Sigmoid colon (tissue), 7 donors: ENCODE measurements around the gene UBFD1. TPM values are rescaled to one million over a fixed set of nuclear protein-coding genes. Genes with fewer than 3 reads are reported as not detected.
"Not testable (repeated sequence)": the region's sequence is repeated elsewhere in the genome, so short reads cannot be mapped to it uniquely, and the experiment has no call there.

Experiments used
- DNase-seq: peaks from one replicate; pipeline ENCODE4 v3.0.0-alpha.2; 2019
- H3K27ac ChIP-seq, 4 donors: fragments of 200-600 bp; sonication (generic); one replicate each; pipeline ENCODE4 v1.5.1; 2016 to 2019; ENCODE audit warnings: mild to moderate bottlenecking in 1 of 4
- H3K27me3 ChIP-seq, 3 donors: fragments of 200-600 bp; sonication (generic); one replicate each; pipeline ENCODE4 v1.5.1; 2019; ENCODE audit warnings: mild to moderate bottlenecking in 1 of 3
- H3K36me3 ChIP-seq, 4 donors: fragments of 200-600 bp; sonication (generic); one replicate each; pipeline ENCODE4 v1.5.1; 2016 to 2019
- H3K4me1 ChIP-seq, 4 donors: fragments of 200-600 bp; sonication (generic); one replicate each; pipeline ENCODE4 v1.5.1; 2017 to 2019
- H3K4me3 ChIP-seq, 4 donors: fragments of 200-600 bp; sonication (generic); one replicate each; pipeline ENCODE4 v1.5.1; 2017 to 2019; ENCODE audit warnings: mild to moderate bottlenecking in 2 of 4, moderate library complexity in 1 of 4
- H3K9me3 ChIP-seq, 4 donors: fragments of 200-600 bp in 3 of 4; sonication (generic) in 3 of 4; one replicate each; pipeline versions ENCODE4 v1.5.1 to v1.6.1; 2013 to 2019
- CTCF ChIP-seq, 4 experiments: fragments of 450-650 bp in 3 of 4; fragments of 200-600 bp in 1 of 4; IDR thresholded peaks; one replicate each; pipeline ENCODE4 v1.5.1; 2016 to 2019; ENCODE audit warnings: antibody characterized with exemption in 4 of 4, mild to moderate bottlenecking in 3 of 4, moderate library complexity in 2 of 4
- EP300 ChIP-seq, 4 donors: sonication (generic); formaldehyde crosslinking; IDR thresholded peaks; one replicate each; pipeline ENCODE4 v1.6.1; 2017; ENCODE audit warnings: antibody characterized with exemption in 4 of 4
- POLR2A ChIP-seq, 2 donors: fragments of 450-650 bp; IDR thresholded peaks; one replicate each; pipeline ENCODE4 v1.6.1; 2016; ENCODE audit warnings: antibody characterized with exemption in 2 of 2, mild to moderate bottlenecking in 2 of 2, moderate library complexity in 2 of 2
- POLR2AphosphoS5 ChIP-seq, 4 donors: sonication (generic); formaldehyde crosslinking; IDR thresholded peaks; one replicate each; pipeline ENCODE4 v1.6.1; 2017; ENCODE audit warnings: antibody characterized with exemption in 4 of 4
- WGBS, 2 donors: extraction: QIAGEN DNeasy Blood & Tissue Kit; methylation state at CpG; one replicate each; pipeline ENCODE4 v1.1.7; 2013; 5-methylcytosine and 5-hydroxymethylcytosine counted together
- intact Hi-C: fragments of 100-400 bp; cut with DNase I; formaldehyde crosslinking; loops from one replicate; pipeline ENCODE4 v1.15.1; 2023
- polyA plus RNA-seq, 3 donors: library from polyadenylated mRNA; stranded (reverse); fragments of 200-250 nt; gene quantifications; one replicate each; pipeline ENCODE4 v1.2.3, GENCODE V29; 2013
- total RNA-seq, 4 donors: library from RNA; depleted of rRNA; stranded (reverse); fragments of >200 nt; gene quantifications; one replicate each; pipeline ENCODE4 v1.1.0, GENCODE V29; 2016
- donor health status: healthy with polysubstance abuse.
- donor health status: Bipolar disorder and iron deficiency.
- donor health status: healthy.

Gene UBFD1
- total and polyA plus RNA-seq, 7 donors, result 8.1 to 101 (median 45.1) TPM

DNA sequence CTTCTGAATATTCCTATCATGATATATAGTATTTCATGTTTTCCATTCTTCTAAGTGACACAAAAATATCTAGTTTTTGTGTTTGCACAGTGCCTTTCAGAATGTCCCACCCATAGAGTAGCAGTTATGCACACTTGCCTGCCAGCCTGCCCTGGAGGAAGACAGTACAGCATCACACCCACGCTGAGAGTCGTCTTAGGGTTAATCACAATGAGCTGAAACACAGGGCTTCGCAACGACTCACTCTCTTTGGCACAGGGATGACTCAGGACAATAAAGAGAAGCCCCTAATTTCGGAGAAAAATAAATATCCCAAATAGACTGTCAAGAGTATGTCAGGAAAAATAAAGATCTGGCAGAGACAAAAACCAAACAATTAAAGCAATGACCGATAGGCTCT, 50.2 kb downstream of the UBFD1 start:
- TF ChIP-seq POLR2A (IDR thresholded peaks at IDR 0.05) (no peak), POLR2AphosphoS5 (IDR thresholded peaks at IDR 0.05) (no peak)
- peaks cover 4 to 84% (median 8%) of the 10 kb centered on the region in 4 donors for H3K36me3 ChIP-seq
- H3K27me3 ChIP-seq, result no peaks in the 10 kb centered on the region
- H3K27ac ChIP-seq, result no peak overlapping the region
- no peak overlapping the region for H3K4me3 ChIP-seq
- peak; percentile 10 for DNase-seq
- no peaks in the 10 kb centered on the region for H3K9me3 ChIP-seq
- 88 to 89% methylated on average over 6 of the region's 6 CpGs for WGBS, 2 donors
- intact Hi-C loops, result no loop called here
- no peaks in the 10 kb centered on the region for H3K4me1 ChIP-seq

GRCh38 chr16:23608194-23608593, 50.7 kb downstream of the UBFD1 start:
- no peaks in the 10 kb centered on the region for H3K27me3 ChIP-seq
- no peak for TF ChIP-seq POLR2AphosphoS5 (IDR thresholded peaks at IDR 0.05)
- no peak for TF ChIP-seq EP300 (IDR thresholded peaks at IDR 0.05)
- intact Hi-C loops, result no loop called here
- H3K36me3 ChIP-seq, result peaks cover 4 to 84% (median 9%) of the 10 kb centered on the region in 4 donors
- no peaks in the 10 kb centered on the region for H3K9me3 ChIP-seq
- WGBS, 2 donors, result 86 to 92% methylated on average over 4 of the region's 4 CpGs
- no peak overlapping the region for H3K27ac ChIP-seq
- no peaks in the 10 kb centered on the region for H3K4me1 ChIP-seq
- DNase-seq, result no peak
- H3K4me3 ChIP-seq, result no peak overlapping the region

DNA sequence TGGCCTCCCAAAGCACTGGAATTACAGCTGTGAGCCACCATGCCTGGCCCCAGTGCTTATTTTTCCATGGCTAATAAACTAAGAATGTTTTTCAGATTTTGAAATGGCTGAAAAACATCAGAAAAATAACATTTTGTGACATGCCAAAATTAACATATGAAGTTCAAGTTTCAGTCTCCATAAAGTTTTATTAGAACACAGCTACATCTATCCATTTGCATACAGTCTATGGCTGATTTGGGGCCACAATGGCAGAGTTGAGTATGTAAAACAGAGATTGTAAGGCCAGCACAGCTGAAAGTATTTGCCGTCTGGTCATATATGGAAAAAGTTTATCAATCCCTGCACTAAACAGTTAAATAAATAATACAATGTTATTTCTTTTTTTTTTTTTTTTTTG, 52.4 kb downstream of the UBFD1 start:
- DNase-seq, result no peak
- intact Hi-C loops, result no loop called here
- Histone ChIP-seq H3K9me3 (no peaks in the 10 kb centered on the region), H3K27ac (no peak overlapping the region), H3K36me3 (peaks cover 3 to 82% (median 7%) of the 10 kb centered on the region in 4 donors), H3K27me3 (no peaks in the 10 kb centered on the region), H3K4me3 (no peak overlapping the region), H3K4me1 (no peaks in the 10 kb centered on the region)
- 96 to 98% methylated on average over 1 of the region's 1 CpG for WGBS, 2 donors
- TF ChIP-seq CTCF (IDR thresholded peaks at IDR 0.05) (no peak), POLR2A (IDR thresholded peaks at IDR 0.05) (no peak), EP300 (IDR thresholded peaks at IDR 0.05) (no peak), POLR2AphosphoS5 (IDR thresholded peaks at IDR 0.05) (no peak)

- H3K27ac ChIP-seq, DNase-seq, intact Hi-C loops, H3K4me1 ChIP-seq, H3K27me3 ChIP-seq, H3K4me3 ChIP-seq, H3K9me3 ChIP-seq: not testable (repeated sequence)
- WGBS, 2 donors, result 97 to 99% methylated on average over 6 of the region's 6 CpGs
- H3K36me3 ChIP-seq, result peaks cover 0 to 83% (median 6%) of the 10 kb centered on the region in 4 donors
These were observed 53.4 kb downstream of the UBFD1 start for GRCh38 chr16:23610905-23611304.

DNA sequence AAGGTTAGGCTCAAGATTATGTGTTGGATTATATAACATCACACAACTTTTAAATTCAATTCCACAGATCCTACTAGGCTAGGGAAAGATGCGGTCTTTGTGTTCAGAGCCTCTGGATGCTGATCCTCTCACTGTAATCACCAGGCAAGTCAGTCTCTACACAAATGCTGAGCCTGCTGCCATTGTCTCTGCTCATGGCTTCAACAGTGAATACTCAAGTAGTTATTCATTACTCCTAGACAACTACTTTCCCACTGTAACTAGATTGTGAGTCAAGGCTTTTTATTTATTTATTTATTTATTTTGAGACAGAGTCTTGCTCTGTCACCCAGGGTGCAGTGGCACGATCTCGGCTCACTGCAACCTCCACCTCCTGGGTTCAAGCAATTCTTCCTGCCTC, 54.4 kb downstream of the UBFD1 start:
- peaks cover 0 to 82% (median 6%) of the 10 kb centered on the region in 4 donors for H3K36me3 ChIP-seq
- H3K9me3 ChIP-seq, result no peaks in the 10 kb centered on the region
- no peak for DNase-seq
- no peaks in the 10 kb centered on the region for H3K4me1 ChIP-seq
- no peak overlapping the region for H3K27ac ChIP-seq
- intact Hi-C loops, result no loop called here
- TF ChIP-seq CTCF (IDR thresholded peaks at IDR 0.05) (no peak), POLR2AphosphoS5 (IDR thresholded peaks at IDR 0.05) (no peak), POLR2A (IDR thresholded peaks at IDR 0.05) (no peak), EP300 (IDR thresholded peaks at IDR 0.05) (no peak)
- WGBS, 2 donors, result 97 to 99% methylated on average over 3 of the region's 3 CpGs
- H3K4me3 ChIP-seq, result no peak overlapping the region
- H3K27me3 ChIP-seq, result no peaks in the 10 kb centered on the region

DNA sequence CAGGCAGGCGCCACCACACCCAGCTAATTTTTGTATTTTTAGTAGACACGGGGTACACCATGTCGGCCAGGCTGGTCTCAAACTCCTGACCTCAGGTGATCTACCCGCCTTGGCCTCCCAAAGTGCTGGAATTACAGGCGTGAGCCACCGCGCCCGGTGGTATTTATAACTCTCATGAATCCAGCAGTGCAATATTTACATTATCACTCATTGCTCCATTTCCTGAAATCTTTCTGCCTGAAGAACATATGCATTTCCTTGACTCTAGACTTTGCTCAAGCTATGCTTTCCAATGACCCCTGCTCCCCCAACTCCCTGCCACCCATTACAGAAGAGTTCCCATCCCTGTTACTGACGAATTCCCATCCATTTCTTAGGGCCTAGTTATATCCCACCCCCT, 58.3 kb downstream of the UBFD1 start:
- peaks cover 3 to 85% (median 12%) of the 10 kb centered on the region in 4 donors for H3K36me3 ChIP-seq
- H3K4me1 ChIP-seq, result no peaks in the 10 kb centered on the region
- no peak for TF ChIP-seq CTCF (IDR thresholded peaks at IDR 0.05)
- H3K9me3 ChIP-seq, result no peaks in the 10 kb centered on the region
- intact Hi-C loops, result no loop called here
- H3K27me3 ChIP-seq, result no peaks in the 10 kb centered on the region
- no peak overlapping the region for H3K27ac ChIP-seq
- no peak overlapping the region for H3K4me3 ChIP-seq
- DNase-seq, result no peak
- 48 to 85% methylated on average over 9 of the region's 9 CpGs for WGBS, 2 donors

Other genes with a start within 250 kb of the UBFD1 start
- gene COG7, start 104.5 kb upstream of the UBFD1 start, total RNA-seq, result 10 to 100 TPM; 12.0 to 25.5 (median 13.9) TPM
- 10 to 100 TPM; 17.4 to 26.0 (median 19.4) TPM for gene COG7, start 104.5 kb upstream of the UBFD1 start, polyA plus RNA-seq
- 10 to 100 TPM; 29.1 to 55.7 (median 34.7) TPM for gene GGA2, start 47.2 kb upstream of the UBFD1 start, total RNA-seq
- gene GGA2, start 47.2 kb upstream of the UBFD1 start, polyA plus RNA-seq, result 10 to 100 TPM; 13.2 to 36.1 (median 15.3) TPM
- 10 to 100 TPM in 2 of 4 donors, 1 to 10 TPM in 2; 7.5 to 18.3 (median 11.2) TPM for gene EARS2, start 377 bp upstream of the UBFD1 start, total RNA-seq
- gene EARS2, start 377 bp upstream of the UBFD1 start, polyA plus RNA-seq, result 10 to 100 TPM in 1 of 3 donors, 1 to 10 TPM in 2; 6.6 to 19.4 (median 7.9) TPM
- gene NDUFAB1, start 38.6 kb downstream of the UBFD1 start, total RNA-seq, result 100 to 1,000 TPM; 101 to 179 (median 159) TPM
- 100 to 1,000 TPM; 283 to 398 (median 297) TPM for gene NDUFAB1, start 38.6 kb downstream of the UBFD1 start, polyA plus RNA-seq
- gene PALB2, start 83.6 kb downstream of the UBFD1 start, total RNA-seq, result 10 to 100 TPM in 2 of 4 donors, 1 to 10 TPM in 2; 7.5 to 11.2 (median 9.4) TPM
- 1 to 10 TPM; 7.2 to 8.7 (median 7.4) TPM for gene PALB2, start 83.6 kb downstream of the UBFD1 start, polyA plus RNA-seq
- gene DCTN5, start 83.7 kb downstream of the UBFD1 start, total RNA-seq, result 10 to 100 TPM; 24.1 to 41.4 (median 34.1) TPM
- 10 to 100 TPM; 13.2 to 31.0 (median 28.4) TPM for gene DCTN5, start 83.7 kb downstream of the UBFD1 start, polyA plus RNA-seq
- 1 to 10 TPM in 3 of 4 donors, under 1 TPM in 1; 0.82 to 5.2 (median 3.0) TPM for gene PLK1, start 121.2 kb downstream of the UBFD1 start, total RNA-seq
- 10 to 100 TPM in 1 of 3 donors, 1 to 10 TPM in 2; 2.4 to 37.0 (median 9.0) TPM for gene PLK1, start 121.2 kb downstream of the UBFD1 start, polyA plus RNA-seq
- 1 to 10 TPM in 1 of 4 donors, under 1 TPM in 1, not detected in 2; 0.36 to 1.9 TPM for gene ERN2, start 155.5 kb downstream of the UBFD1 start, total RNA-seq
- 100 to 1,000 TPM in 1 of 3 donors, 10 to 100 TPM in 2; 19.9 to 123 (median 33.0) TPM for gene ERN2, start 155.5 kb downstream of the UBFD1 start, polyA plus RNA-seq
- under 1 TPM in 1 of 4 donors, not detected in 3; 0.28 TPM for gene CHP2, start 197.3 kb downstream of the UBFD1 start, total RNA-seq
- gene CHP2, start 197.3 kb downstream of the UBFD1 start, polyA plus RNA-seq, result 100 to 1,000 TPM in 2 of 3 donors, 10 to 100 TPM in 1; 57.9 to 385 (median 289) TPM